ENCODE measurements around the gene CTU2. TPM values are rescaled to one million over a fixed set of nuclear protein-coding genes. Genes with fewer than 3 reads are reported as not detected.
A peak's percentile ranks its signal among the peaks of the same experiment; 100 is the strongest.

The CTU2 gene
- total and polyA plus RNA-seq, 10 of the 15 experiments (the other 5 are each of a cell fraction or from before 2014, with no cell fraction given), result 0.32 to 44.5 (median 18.2) TPM

GRCh38 chr16:88743693-88744576 lies 37.6 kb downstream of the CTU2 start (continued):
- TF ChIP-seq CTCF (IDR thresholded peaks at IDR 0.05 in 2 of 3, conservative IDR thresholded peaks at IDR 0.05 in 1 of 3; ENCODE audit: control insufficient read depth in 2 of 3, extremely low read depth in 1 of 3, insufficient read depth in 1 of 3, low read depth in 3 of 3, low read length in 3 of 3) (peak; percentile 72 to 85 (median 80)), SMC3 (IDR thresholded peaks at IDR 0.05; ENCODE audit: borderline replicate concordance, low read length) (peak; percentile 73)

- H4K20me1 ChIP-seq (ENCODE audit: control insufficient read depth, insufficient read depth), result no peaks in the 10 kb centered on the region
- ChIA-PET SMC1A (ENCODE audit: uncharacterized antibody, unreplicated experiment) (interaction anchor here (1.0 kb wide), 1 partner anchor 36 kb away, joined by 5 read pairs; no protein-coding TSS in a partner anchor), POLR2A (interaction anchor here (0.5 to 0.9 kb wide), 3 partner anchors 36 to 753 kb away, joined by 3 to 6 read pairs (median 3); no protein-coding TSS in a partner anchor), RAD21 (ENCODE audit: unreplicated experiment) (interaction anchor here (0.6 to 2.4 kb wide), 4 partner anchors 8 to 81 kb away, joined by 3 to 11 read pairs (median 4); no protein-coding TSS in a partner anchor), CTCF (interaction anchor here (0.5 to 2.0 kb wide), 6 partner anchors 8 to 471 kb away, joined by 3 to 8 read pairs (median 4); no protein-coding TSS in a partner anchor)
- H3K27ac ChIP-seq (ENCODE audit: control insufficient read depth, insufficient read depth), result peak overlapping the region; percentile 52; the same call in 1 of the 2 replicates
- BruUV-seq (replicated peaks), result no TSS peak
- no peaks in the 10 kb centered on the region for H3K27me3 ChIP-seq (replicated peaks in 1 of 2; ENCODE audit: control insufficient read depth in 2 of 2, insufficient read depth in 2 of 2, low read length in 1 of 2)
- H3K9me3 ChIP-seq (replicated peaks; ENCODE audit: control insufficient read depth, insufficient read depth, low read length), result no peaks in the 10 kb centered on the region
- DNase-seq (ENCODE audit: low read depth, low spot score) (no peak), FAIRE-seq (no peak), ATAC-seq (no peak)
- no peak overlapping the region for H3K9ac ChIP-seq (ENCODE audit: control insufficient read depth, insufficient read depth, low read length)
- H3K79me2 ChIP-seq (ENCODE audit: control insufficient read depth, insufficient read depth, low read length), result no peaks in the 10 kb centered on the region; the same call in none of the 2 replicates
- 0 out of 2 replicates have a peak overlapping the region, but pooled peaks have one; percentile 42 for H3K4me2 ChIP-seq (ENCODE audit: control insufficient read depth, insufficient read depth)
- 76% methylated on average over 33 of the region's 39 CpGs for WGBS (ENCODE audit: insufficient coverage, insufficient replicate concordance, low lambda C conversion rate, missing lambda C conversion rate)
- intact Hi-C loops (cut with micrococcal nuclease; ENCODE audit: unreplicated experiment) (loop anchor here (2.0 to 10.0 kb wide), 2 partner anchors 40 to 470 kb away; partner anchors contain the start of genes PIEZO1 and ZNF778), in situ Hi-C loops (cut with MboI) (loop anchor here (5.0 kb wide), 2 partner anchors 422 to 467 kb away; no protein-coding TSS in a partner anchor)
- peaks cover 11% of the 10 kb centered on the region for H3K4me1 ChIP-seq (ENCODE audit: control insufficient read depth, insufficient read depth, low read length)
- H3K36me3 ChIP-seq (ENCODE audit: control insufficient read depth in 2 of 2, insufficient read depth in 2 of 2, low read length in 1 of 2), result peaks cover 0 to 26% of the 10 kb centered on the region in 2 experiments; a peak in 3 of 4 replicates
- 0 out of 2 replicates have a peak overlapping the region, but pooled peaks have one; percentile 11 for H3K4me3 ChIP-seq
- no peak overlapping the region for H2AFZ ChIP-seq (ENCODE audit: control insufficient read depth, low read depth, low read length)
- TF ChIP-seq CEBPZ (IDR thresholded peaks at IDR 0.05; ENCODE audit: low read depth, low read length) (no peak), TCF12 (IDR thresholded peaks at IDR 0.05; ENCODE audit: low read depth, low read length) (no peak), CREM (IDR thresholded peaks at IDR 0.05; ENCODE audit: low read depth) (no peak), NFIC (IDR thresholded peaks at IDR 0.05; ENCODE audit: low read depth, low read length) (no peak), MEF2B (IDR thresholded peaks at IDR 0.05; ENCODE audit: partially characterized antibody, poor library complexity, severe bottlenecking) (no peak), FOXK2 (IDR thresholded peaks at IDR 0.05) (no peak), DPF2 (IDR thresholded peaks at IDR 0.05) (no peak), ZNF207 (IDR thresholded peaks at IDR 0.05; ENCODE audit: borderline replicate concordance) (no peak), TCF3 (IDR thresholded peaks at IDR 0.05; ENCODE audit: borderline replicate concordance, insufficient read depth, low read depth, low read length) (no peak), POLR2AphosphoS2 (IDR thresholded peaks at IDR 0.05; ENCODE audit: low read depth, low read length) (no peak)
Observed at GRCh38 chr16:88744577-88745521, 38.5 kb downstream of the CTU2 start.

All from GM12878 (cell line).